HG03139 (cell line): ENCODE data around the gene MACROD2.
A peak's percentile ranks its signal among the peaks of the same experiment; 100 is the strongest.
"Not testable (repeated sequence)": the region's sequence is repeated elsewhere in the genome, so short reads cannot be mapped to it uniquely, and the experiment has no call there.

ENCODE experiments used
- ATAC-seq: cut with Tn5 transposase; IDR thresholded peaks from one replicate; pipeline ENCODE4 v1.9.1; 2021; ENCODE audit not compliant: unreplicated experiment

Gene MACROD2

GRCh38 chr20:15537200-15537599 is 1541.9 kb downstream of the MACROD2 start:
- ATAC-seq: not testable (repeated sequence)

- no peak for ATAC-seq
These were observed 1547.3 kb downstream of the MACROD2 start for GRCh38 chr20:15542655-15543054.

GRCh38 chr20:15544742-15545141 is 1549.4 kb downstream of the MACROD2 start:
- ATAC-seq: no peak

GRCh38 chr20:15546525-15547023 is 1551.3 kb downstream of the MACROD2 start:
- no peak for ATAC-seq

- ATAC-seq: no peak
These were observed 1551.8 kb downstream of the MACROD2 start for GRCh38 chr20:15547119-15547518.

GRCh38 chr20:15550116-15550870 is 1555.0 kb downstream of the MACROD2 start:
- ATAC-seq: no peak

GRCh38 chr20:15555913-15556312 is 1560.6 kb downstream of the MACROD2 start:
- no peak for ATAC-seq

- ATAC-seq: no peak
These were observed 1561.6 kb downstream of the MACROD2 start for GRCh38 chr20:15556869-15557268.

GRCh38 chr20:15561070-15561569 is 1565.8 kb downstream of the MACROD2 start:
- no peak for ATAC-seq

GRCh38 chr20:15561707-15562404 is 1566.5 kb downstream of the MACROD2 start:
- no peak for ATAC-seq

- no peak for ATAC-seq
These were observed 1568.5 kb downstream of the MACROD2 start for GRCh38 chr20:15563836-15564235.

GRCh38 chr20:15564981-15565380 is 1569.7 kb downstream of the MACROD2 start:
- peak; percentile 81 for ATAC-seq

GRCh38 chr20:15565786-15566185 is 1570.5 kb downstream of the MACROD2 start:
- ATAC-seq: no peak

GRCh38 chr20:15567219-15567618 is 1571.9 kb downstream of the MACROD2 start:
- no peak for ATAC-seq

GRCh38 chr20:15570156-15570555 is 1574.8 kb downstream of the MACROD2 start:
- no peak for ATAC-seq

- ATAC-seq: no peak
These were observed 1575.7 kb downstream of the MACROD2 start for GRCh38 chr20:15571056-15571455.

GRCh38 chr20:15575255-15575654 is 1579.9 kb downstream of the MACROD2 start:
- ATAC-seq: no peak

GRCh38 chr20:15576411-15576810 is 1581.1 kb downstream of the MACROD2 start:
- ATAC-seq: no peak

- ATAC-seq: no peak
These were observed 1582.8 kb downstream of the MACROD2 start for GRCh38 chr20:15578113-15578512.

GRCh38 chr20:15579688-15580087 is 1584.4 kb downstream of the MACROD2 start:
- ATAC-seq: no peak

- no peak for ATAC-seq
These were observed 1586.9 kb downstream of the MACROD2 start for GRCh38 chr20:15582146-15582760.

GRCh38 chr20:15584507-15584906 is 1589.2 kb downstream of the MACROD2 start:
- ATAC-seq: no peak
